Measurements from ENCODE around the gene EPHA10. TPM values are rescaled to one million over a fixed set of nuclear protein-coding genes. Genes with fewer than 3 reads are reported as not detected.
"Not testable (repeated sequence)": the region's sequence is repeated elsewhere in the genome, so short reads cannot be mapped to it uniquely, and the experiment has no call there.

EPHA10 gene
- polyA plus RNA-seq, 1 experiment, result not detected

DNA sequence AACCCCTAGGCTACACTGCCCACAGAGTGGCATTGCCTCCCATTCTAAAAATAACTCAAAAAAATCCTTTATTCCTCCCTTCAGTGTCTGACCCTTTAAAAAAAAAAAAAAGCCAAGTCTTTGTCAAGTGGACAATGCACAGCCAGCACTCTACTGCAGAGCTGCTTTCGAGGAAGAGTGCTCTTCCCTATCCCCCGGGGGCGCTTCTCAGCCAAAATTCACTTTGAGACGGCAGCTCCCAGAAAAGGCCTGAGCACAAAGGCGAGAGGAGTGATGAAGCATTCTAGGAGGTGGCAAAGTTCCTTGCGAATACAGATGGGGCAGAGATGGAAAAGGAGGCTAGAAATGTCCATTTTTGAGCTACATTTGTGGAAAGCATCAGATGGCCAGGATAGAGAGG lies 23.3 kb downstream of the EPHA10 start:
- CTCF ChIA-PET, result no interaction called here
- TF ChIP-seq, protein P1, sequence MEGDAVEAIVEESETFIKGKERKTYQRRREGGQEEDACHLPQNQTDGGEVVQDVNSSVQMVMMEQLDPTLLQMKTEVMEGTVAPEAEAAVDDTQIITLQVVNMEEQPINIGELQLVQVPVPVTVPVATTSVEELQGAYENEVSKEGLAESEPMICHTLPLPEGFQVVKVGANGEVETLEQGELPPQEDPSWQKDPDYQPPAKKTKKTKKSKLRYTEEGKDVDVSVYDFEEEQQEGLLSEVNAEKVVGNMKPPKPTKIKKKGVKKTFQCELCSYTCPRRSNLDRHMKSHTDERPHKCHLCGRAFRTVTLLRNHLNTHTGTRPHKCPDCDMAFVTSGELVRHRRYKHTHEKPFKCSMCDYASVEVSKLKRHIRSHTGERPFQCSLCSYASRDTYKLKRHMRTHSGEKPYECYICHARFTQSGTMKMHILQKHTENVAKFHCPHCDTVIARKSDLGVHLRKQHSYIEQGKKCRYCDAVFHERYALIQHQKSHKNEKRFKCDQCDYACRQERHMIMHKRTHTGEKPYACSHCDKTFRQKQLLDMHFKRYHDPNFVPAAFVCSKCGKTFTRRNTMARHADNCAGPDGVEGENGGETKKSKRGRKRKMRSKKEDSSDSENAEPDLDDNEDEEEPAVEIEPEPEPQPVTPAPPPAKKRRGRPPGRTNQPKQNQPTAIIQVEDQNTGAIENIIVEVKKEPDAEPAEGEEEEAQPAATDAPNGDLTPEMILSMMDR (IDR thresholded peaks at IDR 0.05; ENCODE audit: low read depth, low read length), result no peak

GRCh38 chr1:37741130-37741529 lies 23.8 kb downstream of the EPHA10 start:
- ChIA-PET CTCF (no interaction called here), POLR2A (no interaction called here)
- no peak for DNase-seq (ENCODE audit: low read depth, low spot score)
- no peak overlapping the region for H3K4me3 ChIP-seq (ENCODE audit: low read depth, low read length)
- TF ChIP-seq, protein P1 (IDR thresholded peaks at IDR 0.05; ENCODE audit: low read depth, low read length), result no peak
- peaks cover 5% of the 10 kb centered on the region for H3K27me3 ChIP-seq (ENCODE audit: control insufficient read depth, insufficient read depth, low read length)
- H3K27ac ChIP-seq (ENCODE audit: low read depth, low read length), result no peak overlapping the region
- no peaks in the 10 kb centered on the region for H3K9me3 ChIP-seq (ENCODE audit: control insufficient read depth, insufficient read depth, low read length)

More for the DNA sequence above, 23.3 kb downstream of the EPHA10 start:
- H3K9me3 ChIP-seq (ENCODE audit: control insufficient read depth, insufficient read depth, low read length), result no peaks in the 10 kb centered on the region
- POLR2A ChIA-PET, result no interaction called here
- peaks cover 5% of the 10 kb centered on the region for H3K27me3 ChIP-seq (ENCODE audit: control insufficient read depth, insufficient read depth, low read length)
- no peak overlapping the region for H3K27ac ChIP-seq (ENCODE audit: low read depth, low read length)
- no peak for DNase-seq (ENCODE audit: low read depth, low spot score)
- H3K4me3 ChIP-seq (ENCODE audit: low read depth, low read length), result no peak overlapping the region

DNA sequence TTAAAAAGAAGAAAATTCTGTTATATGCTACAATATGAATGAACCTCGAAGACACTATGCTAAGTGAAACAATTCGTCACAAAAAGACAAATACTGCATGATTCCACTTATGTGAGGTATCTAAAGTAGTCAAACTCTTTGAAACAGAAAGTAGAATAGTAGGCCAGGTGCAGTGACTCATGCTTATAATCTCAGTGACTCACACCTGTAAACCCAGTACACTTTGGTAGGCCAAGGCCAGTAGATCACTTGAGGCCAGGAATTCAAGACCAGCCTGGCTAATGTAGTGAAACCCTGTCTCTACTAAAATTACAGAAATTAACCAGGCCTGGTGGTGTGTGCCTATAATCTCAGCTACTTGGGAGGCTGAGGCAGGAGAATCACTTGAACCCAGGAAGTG lies 25.7 kb downstream of the EPHA10 start:
- CTCF ChIA-PET, result interaction anchor here (0.7 kb wide), 1 partner anchor 285 kb away, joined by 3 read pairs; no protein-coding TSS in a partner anchor

DNA sequence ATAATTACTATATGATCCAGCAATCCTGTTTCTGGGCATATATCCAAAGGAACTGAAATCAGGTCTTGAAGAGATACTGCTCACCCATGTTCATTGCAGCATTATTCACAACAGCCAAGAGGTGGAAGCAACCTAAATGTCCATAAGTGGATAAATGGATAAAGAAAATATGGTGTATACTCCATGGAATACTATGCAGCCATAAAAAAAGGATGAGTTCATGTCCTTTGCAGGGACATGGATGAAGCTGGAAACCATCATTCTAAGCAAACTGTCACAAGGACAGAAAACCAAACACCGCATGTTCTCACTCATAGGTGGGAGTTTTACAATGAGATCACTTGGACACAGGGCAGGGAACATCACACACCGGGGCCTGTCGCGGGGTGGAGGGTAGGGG lies 26.3 kb downstream of the EPHA10 start:
- DNase-seq (ENCODE audit: low read depth, low spot score); H3K9me3 ChIP-seq (ENCODE audit: control insufficient read depth, insufficient read depth, low read length); CTCF ChIA-PET; POLR2A ChIA-PET; H3K27ac ChIP-seq (ENCODE audit: low read depth, low read length); H3K4me3 ChIP-seq (ENCODE audit: low read depth, low read length); H3K27me3 ChIP-seq (ENCODE audit: control insufficient read depth, insufficient read depth, low read length): not testable (repeated sequence)

More for the DNA sequence above, 25.7 kb downstream of the EPHA10 start:
- peaks cover 8% of the 10 kb centered on the region for H3K27me3 ChIP-seq (ENCODE audit: control insufficient read depth, insufficient read depth, low read length)
- no peak for DNase-seq (ENCODE audit: low read depth, low spot score)
- POLR2A ChIA-PET, result no interaction called here
- H3K9me3 ChIP-seq (ENCODE audit: control insufficient read depth, insufficient read depth, low read length), result no peaks in the 10 kb centered on the region
- no peak overlapping the region for H3K27ac ChIP-seq (ENCODE audit: low read depth, low read length)
- no peak overlapping the region for H3K4me3 ChIP-seq (ENCODE audit: low read depth, low read length)
- TF ChIP-seq, protein P1 (IDR thresholded peaks at IDR 0.05; ENCODE audit: low read depth, low read length), result no peak

DNA sequence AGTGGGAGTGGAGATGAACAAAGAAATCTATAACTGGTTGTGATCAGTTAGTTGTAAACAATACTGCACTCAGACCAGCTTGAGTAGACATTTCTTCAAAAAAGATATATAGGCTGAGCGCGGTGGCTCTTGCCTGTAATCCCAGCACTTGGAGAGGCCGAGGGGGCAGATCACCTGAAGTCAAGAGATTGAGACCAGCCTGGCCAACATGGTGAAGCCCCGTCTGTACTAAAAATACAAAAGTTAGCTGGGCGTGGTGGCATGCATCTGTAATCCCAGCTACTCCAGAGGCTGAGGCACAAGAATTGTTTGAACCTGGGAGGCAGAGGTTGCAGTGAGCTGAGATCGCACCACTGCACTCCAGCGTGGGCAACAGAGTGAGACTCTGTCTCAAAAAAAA lies 26.9 kb downstream of the EPHA10 start:
- H3K9me3 ChIP-seq (ENCODE audit: control insufficient read depth, insufficient read depth, low read length); H3K4me3 ChIP-seq (ENCODE audit: low read depth, low read length); H3K27me3 ChIP-seq (ENCODE audit: control insufficient read depth, insufficient read depth, low read length); CTCF ChIA-PET; DNase-seq (ENCODE audit: low read depth, low spot score); POLR2A ChIA-PET; H3K27ac ChIP-seq (ENCODE audit: low read depth, low read length): not testable (repeated sequence)

DNA sequence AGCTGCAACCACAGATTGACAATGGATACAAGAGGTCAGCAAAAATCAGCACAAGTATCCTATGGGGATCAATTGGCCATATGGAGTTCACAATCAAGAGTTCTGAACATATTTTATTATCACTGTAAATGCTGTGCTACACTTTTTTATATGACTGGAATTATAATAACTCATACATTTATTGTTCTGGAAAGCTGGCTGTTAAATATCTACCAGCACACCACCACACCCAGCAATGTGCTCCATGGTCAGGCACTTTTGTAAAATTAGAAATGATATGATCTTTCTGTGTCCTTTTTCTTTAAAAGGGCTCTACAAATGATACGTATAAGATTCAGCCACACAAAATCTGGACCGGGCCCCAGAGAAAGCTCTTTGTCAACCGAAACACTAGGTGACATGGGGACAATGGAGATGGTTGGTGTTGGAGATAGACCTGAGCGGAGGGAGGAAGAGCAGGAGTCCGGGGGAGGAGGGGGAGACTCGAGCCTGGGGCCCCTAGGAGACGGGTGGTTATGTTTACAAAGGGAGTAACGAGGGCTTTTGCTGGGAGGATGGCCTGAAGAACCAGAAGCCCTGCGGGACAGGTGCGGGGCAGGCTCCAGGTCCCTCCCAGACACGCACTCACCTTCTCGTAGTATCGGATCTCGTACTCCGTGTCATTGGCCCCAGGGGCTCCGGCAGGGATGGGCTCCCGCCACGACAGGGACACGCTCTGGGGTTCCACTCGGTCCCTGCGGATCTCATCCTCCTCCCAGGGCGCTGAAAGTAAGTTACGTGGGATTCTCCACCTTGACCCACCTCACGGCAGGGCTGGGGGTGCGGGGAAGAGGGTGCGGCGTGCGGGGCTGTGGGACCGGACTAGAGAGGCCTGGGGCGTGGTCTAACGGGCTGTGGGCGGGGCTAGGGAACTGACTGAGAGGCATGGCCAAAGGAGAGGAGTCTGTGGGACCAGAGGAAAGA lies 30.0 kb downstream of the EPHA10 start:
- no peak for DNase-seq (ENCODE audit: low read depth, low spot score)
- no peak overlapping the region for H3K27ac ChIP-seq (ENCODE audit: low read depth, low read length)
- no peak overlapping the region for H3K4me3 ChIP-seq (ENCODE audit: low read depth, low read length)
- ChIA-PET CTCF (no interaction called here), POLR2A (no interaction called here)
- H3K27me3 ChIP-seq (ENCODE audit: control insufficient read depth, insufficient read depth, low read length), result peaks cover 5% of the 10 kb centered on the region
- TF ChIP-seq, protein P1 (IDR thresholded peaks at IDR 0.05; ENCODE audit: low read depth, low read length), result no peak
- no peaks in the 10 kb centered on the region for H3K9me3 ChIP-seq (ENCODE audit: control insufficient read depth, insufficient read depth, low read length)
